H1 (cell line): ENCODE measurements around the gene BROX. TPM values are rescaled to one million over a fixed set of nuclear protein-coding genes. Genes with fewer than 3 reads are reported as not detected.

Experiments used
- CTCF ChIA-PET: fragments of 300-600 bp; sonication (Branson Sonifier 250); formaldehyde crosslinking; loops from one replicate; lab custom pipeline; 2021; ENCODE audit not compliant: partially characterized antibody; lab: Charles Lee
- POLR2A ChIA-PET: fragments of 300-600 bp; sonication (Branson Sonifier 250); formaldehyde crosslinking; loops from one replicate; lab custom pipeline; 2021; ENCODE audit warnings: inconsistent platforms; ENCODE audit not compliant: partially characterized antibody; lab: Charles Lee
- DNase-seq, 2 experiments: peaks; one replicate each; pipeline versions ENCODE4 v3.0.0 to v3.0.0-alpha.2; 2010 to 2022; ENCODE audit warnings: low spot score in 2 of 2, low read depth in 1 of 2, mixed read lengths in 1 of 2
- FAIRE-seq: peaks from 2 replicates; lab custom pipeline; 2011; peaks lifted over from hg19 to GRCh38; lab: Jason Lieb, UNC
- H2AFZ ChIP-seq: 2 replicates; pipeline ENCODE4 v1.8.1; 2012; ENCODE audit warnings: low read length, inconsistent platforms
- H2AK5ac ChIP-seq: 2 replicates; pipeline ENCODE4 v1.6.1; 2013; ENCODE audit warnings: low read depth, low read length
- H2BK120ac ChIP-seq: replicated peaks from 2 replicates; pipeline ENCODE3; 2013; ENCODE audit warnings: low read depth, low read length, inconsistent platforms
- H2BK12ac ChIP-seq: 2 replicates; pipeline ENCODE4 v1.6.1; 2013; ENCODE audit warnings: low read depth, low read length
- H2BK15ac ChIP-seq: 2 replicates; pipeline ENCODE4 v1.6.1; 2013; ENCODE audit warnings: low read length
- H2BK20ac ChIP-seq: 2 replicates; pipeline ENCODE4 v1.6.1; 2013; ENCODE audit warnings: low read length
- H2BK5ac ChIP-seq: 2 replicates; pipeline ENCODE4 v1.6.1; 2013; ENCODE audit warnings: low read depth, low read length
- H3K14ac ChIP-seq: 2 replicates; pipeline ENCODE4 v1.6.1; 2013; ENCODE audit warnings: inconsistent platforms; ENCODE audit not compliant: insufficient read length
- H3K18ac ChIP-seq: 2 replicates; pipeline ENCODE4 v1.6.1; 2013; ENCODE audit warnings: low read length; ENCODE audit errors: extremely low read depth
- H3K23ac ChIP-seq: 2 replicates; pipeline ENCODE4 v1.6.1; 2013; ENCODE audit warnings: inconsistent platforms; ENCODE audit not compliant: insufficient read length
- H3K23me2 ChIP-seq: 2 replicates; pipeline ENCODE4 v1.6.1; 2013; ENCODE audit warnings: low read depth, low read length
- H3K27ac ChIP-seq: 2 replicates; pipeline ENCODE4 v1.6.1; 2011; ENCODE audit warnings: low read depth, low read length, inconsistent platforms
- H3K27me3 ChIP-seq, 4 experiments: replicated peaks in 1 of 4; 1 replicate in 1 of 4; 2 replicates in 3 of 4; pipeline versions ENCODE4 v1.6.1 to v1.8.1; 2011 to 2013; ENCODE audit warnings: low read length in 3 of 4, mild to moderate bottlenecking in 3 of 4, inconsistent platforms in 2 of 4, mixed read lengths in 2 of 4, moderate library complexity in 1 of 4; ENCODE audit not compliant: control insufficient read depth in 3 of 4, insufficient read depth in 3 of 4; ENCODE audit errors: extremely low read depth in 1 of 4
- H3K36me3 ChIP-seq, 4 experiments: 2 replicates each; pipeline versions ENCODE4 v1.6.1 to v1.8.1; 2011 to 2013; ENCODE audit warnings: mild to moderate bottlenecking in 4 of 4, low read length in 3 of 4, moderate library complexity in 2 of 4, control low read depth in 1 of 4, inconsistent platforms in 1 of 4; ENCODE audit not compliant: insufficient read depth in 4 of 4, control insufficient read depth in 2 of 4
- H3K4ac ChIP-seq: replicated peaks from 2 replicates; pipeline ENCODE3; 2013; ENCODE audit warnings: low read length, low read depth, mixed read lengths, inconsistent platforms; ENCODE audit not compliant: insufficient read length
- H3K4me1 ChIP-seq, 4 experiments: replicated peaks in 1 of 4; 1 replicate in 1 of 4; 2 replicates in 3 of 4; pipeline versions ENCODE4 v1.6.1 to v1.8.1; 2011 to 2013; ENCODE audit warnings: low read length in 3 of 4, inconsistent platforms in 2 of 4, mixed read lengths in 1 of 4; ENCODE audit not compliant: insufficient read depth in 4 of 4, control insufficient read depth in 3 of 4
- H3K4me2 ChIP-seq, 2 experiments: 2 replicates each; pipeline versions ENCODE4 v1.6.1 to v1.8.1; 2011 to 2013; ENCODE audit warnings: low read depth in 2 of 2, low read length in 2 of 2, control low read depth in 1 of 2, inconsistent platforms in 1 of 2, mild to moderate bottlenecking in 1 of 2; ENCODE audit not compliant: insufficient read depth in 1 of 2
- H3K4me3 ChIP-seq, 4 experiments: fragments of 200-600, 300-600 bp in 1 of 4; sonication (generic), shearing (Covaris generic), sonication (Bioruptor Twin) in 1 of 4; 2 replicates each; pipeline versions ENCODE4 v1.5.1 to v1.8.1; 2011 to 2016; ENCODE audit warnings: low read length in 4 of 4, low read depth in 3 of 4, control low read depth in 2 of 4, inconsistent platforms in 2 of 4, mild to moderate bottlenecking in 2 of 4, mixed read lengths in 1 of 4, moderate library complexity in 1 of 4; ENCODE audit not compliant: insufficient read depth in 2 of 4; ENCODE audit errors: extremely low read depth in 1 of 4
- H3K56ac ChIP-seq: replicated peaks from 2 replicates; pipeline ENCODE3; 2013; ENCODE audit warnings: low read depth, mild to moderate bottlenecking, mixed read lengths, low read length, inconsistent platforms; ENCODE audit not compliant: insufficient read length
- H3K79me1 ChIP-seq: 2 replicates; pipeline ENCODE4 v1.6.1; 2013; ENCODE audit warnings: low read depth, low read length, control low read depth
- H3K79me2 ChIP-seq, 2 experiments: 2 replicates each; pipeline versions ENCODE4 v1.6.1 to v1.8.1; 2012 to 2013; ENCODE audit warnings: low read length in 2 of 2, mild to moderate bottlenecking in 2 of 2, inconsistent platforms in 1 of 2; ENCODE audit not compliant: insufficient read depth in 2 of 2, control insufficient read depth in 1 of 2
- H3K9ac ChIP-seq, 4 experiments: replicated peaks in 1 of 4; 1 replicate in 1 of 4; 2 replicates in 3 of 4; pipeline versions ENCODE4 v1.6.1 to v1.8.1; 2011 to 2013; ENCODE audit warnings: low read depth in 3 of 4, low read length in 3 of 4, control low read depth in 2 of 4, mild to moderate bottlenecking in 2 of 4, moderate library complexity in 2 of 4, inconsistent platforms in 1 of 4; ENCODE audit errors: extremely low read depth in 1 of 4
- H3K9me3 ChIP-seq, 2 experiments: 2 replicates each; pipeline versions ENCODE4 v1.6.1 to v1.8.1; 2012 to 2013; ENCODE audit warnings: mild to moderate bottlenecking in 2 of 2, moderate library complexity in 2 of 2, control low read depth in 1 of 2, inconsistent platforms in 1 of 2, low read depth in 1 of 2, low read length in 1 of 2, mixed read lengths in 1 of 2; ENCODE audit not compliant: insufficient read depth in 2 of 2
- H4K20me1 ChIP-seq, 2 experiments: replicated peaks in 1 of 2; 2 replicates each; pipeline versions ENCODE3 to v1.8.1; 2011 to 2013; ENCODE audit warnings: inconsistent platforms in 2 of 2, low read length in 2 of 2, mild to moderate bottlenecking in 1 of 2; ENCODE audit not compliant: insufficient read depth in 2 of 2, control insufficient read depth in 1 of 2
- H4K5ac ChIP-seq: 2 replicates; pipeline ENCODE4 v1.6.1; 2013; ENCODE audit warnings: low read length, low read depth, mixed read lengths, inconsistent platforms; ENCODE audit not compliant: insufficient read length
- H4K8ac ChIP-seq: 2 replicates; pipeline ENCODE4 v1.8.0; 2013; ENCODE audit warnings: mild to moderate bottlenecking, moderate library complexity, low read length, inconsistent platforms; ENCODE audit not compliant: insufficient read depth; ENCODE audit errors: extremely low read depth
- H4K91ac ChIP-seq: replicated peaks from 2 replicates; pipeline ENCODE3; 2013; ENCODE audit warnings: low read length, mixed read lengths, inconsistent platforms; ENCODE audit not compliant: insufficient read length
- GTF2F1 ChIP-seq: IDR thresholded peaks from 2 replicates; pipeline ENCODE4 v1.6.1; 2012; ENCODE audit warnings: low read depth, low read length, improper control_type of control experiment, borderline replicate concordance
- MAX ChIP-seq: IDR thresholded peaks from 2 replicates; pipeline ENCODE4 v1.6.1; 2012; ENCODE audit warnings: inconsistent platforms
- POLR2A ChIP-seq, 2 experiments: IDR thresholded peaks; 1 replicate in 1 of 2; 2 replicates in 1 of 2; pipeline ENCODE4 v1.6.1; 2011; ENCODE audit warnings: low read depth in 2 of 2, low read length in 2 of 2, mild to moderate bottlenecking in 2 of 2; ENCODE audit errors: control extremely low read depth in 1 of 2
- RXRA ChIP-seq: IDR thresholded peaks from 2 replicates; pipeline ENCODE4 v1.6.1; 2011; ENCODE audit warnings: low read depth, mild to moderate bottlenecking, low read length, moderate library complexity; ENCODE audit not compliant: insufficient read depth
- SIRT6 ChIP-seq: IDR thresholded peaks from one replicate; pipeline ENCODE4 v1.7.1; 2012; ENCODE audit warnings: low read length, inconsistent platforms
- SUZ12 ChIP-seq: fragments of 200-600 bp; sonication (generic); IDR thresholded peaks from 2 replicates; pipeline ENCODE4 v1.6.1; 2012; ENCODE audit warnings: mild to moderate bottlenecking, inconsistent platforms, low read length, moderate library complexity, mixed read lengths
- WGBS, 2 experiments: shearing (Covaris generic) in 1 of 2; methylation state at CpG; one replicate each; pipeline versions ENCODE4 v1.1.6 to v1.1.7; 2013 to 2015; ENCODE audit warnings: low lambda C conversion rate in 2 of 2, mixed read lengths in 2 of 2, inconsistent platforms in 1 of 2, low coverage in 1 of 2, missing lambda C conversion rate in 1 of 2; ENCODE audit not compliant: insufficient replicate concordance in 2 of 2, insufficient coverage in 1 of 2, insufficient read length in 1 of 2; ENCODE audit errors: extremely low coverage in 1 of 2, missing lambda C conversion rate in 1 of 2; 5-methylcytosine and 5-hydroxymethylcytosine counted together
- polyA plus RNA-seq, 7 experiments: library from polyadenylated mRNA; depleted of rRNA in 3 of 7; stranded (reverse) in 5 of 7; unstranded in 2 of 7; fragments of >200 nt in 5 of 7; fragments of 200-250 nt in 2 of 7; gene quantifications; 1 replicate in 5 of 7; 2 replicates in 1 of 7; 4 replicates in 1 of 7; pipeline versions ENCODE4 v1.2.1 to v1.2.3, GENCODE V29; 2011 to 2013; ENCODE audit warnings: missing spikeins in 2 of 7, mixed read lengths in 2 of 7
- total RNA-seq: library from RNA; stranded (reverse); fragmentation: NEBNext Ultra II Directional; extraction: Animal tissue kit (Norgen Biotek cat#: 25700); gene quantifications from 2 replicates; pipeline ENCODE4 v1.2.1, GENCODE V29; 2021
- TF ChIP-seq, protein P1 (sequence below): IDR thresholded peaks from 2 replicates; pipeline ENCODE4 v1.6.1; 2011; ENCODE audit warnings: low read length, improper control_type of control experiment

The BROX gene
- total and polyA plus RNA-seq, 2 of the 8 experiments (the other 6 are each of a cell fraction or from before 2014, with no cell fraction given), result 3.8 to 26.7 TPM

GRCh38 chr1:222754366-222755139 is 42.2 kb downstream of the BROX start:
- FAIRE-seq, result no peak
- H3K56ac ChIP-seq, result no peak overlapping the region
- H3K4me3 ChIP-seq, result no peak overlapping the region
- no peak overlapping the region for H2AK5ac ChIP-seq
- no peak overlapping the region for H3K27ac ChIP-seq
- no peak overlapping the region for H4K91ac ChIP-seq
- no peaks in the 10 kb centered on the region for H3K4me1 ChIP-seq
- no peak overlapping the region for H2BK5ac ChIP-seq
- DNase-seq, result no peak
- no peaks in the 10 kb centered on the region for H3K36me3 ChIP-seq
- H3K27me3 ChIP-seq, result no peaks in the 10 kb centered on the region
- no peak overlapping the region for H3K23ac ChIP-seq
- no peaks in the 10 kb centered on the region for H4K20me1 ChIP-seq
- H2BK12ac ChIP-seq, result no peak overlapping the region
- no peak overlapping the region for H3K18ac ChIP-seq
- no peak overlapping the region for H4K5ac ChIP-seq
- H3K14ac ChIP-seq, result no peak overlapping the region
- no peak overlapping the region for H2BK120ac ChIP-seq
- no peak overlapping the region for H3K9ac ChIP-seq
- H3K79me2 ChIP-seq, result no peaks in the 10 kb centered on the region
- no peak overlapping the region for H2AFZ ChIP-seq
- no peaks in the 10 kb centered on the region for H3K9me3 ChIP-seq
- no peaks in the 10 kb centered on the region for H3K23me2 ChIP-seq
- no peak overlapping the region for H2BK15ac ChIP-seq
- no peak overlapping the region for H3K4ac ChIP-seq
- no peak overlapping the region for H4K8ac ChIP-seq
- no peak overlapping the region for H3K4me2 ChIP-seq
- H2BK20ac ChIP-seq, result no peak overlapping the region
- H3K79me1 ChIP-seq, result no peaks in the 10 kb centered on the region
- CTCF ChIA-PET, result interaction anchor here (1.1 to 1.8 kb wide), 7 partner anchors 15 to 370 kb away, joined by 3 to 4 read pairs (median 3); partner anchors contain the start of gene FAM177B
- WGBS, 2 experiments, result 91% methylated on average over 9 of the region's 10 CpGs; no CpG with 5 or more reads in 1 of the 2 experiments
- POLR2A ChIA-PET, result no interaction called here
- TF ChIP-seq POLR2A (IDR thresholded peaks at IDR 0.05; ENCODE audit: control extremely low read depth in 1 of 2, low read depth in 2 of 2, low read length in 2 of 2) (no peak), GTF2F1 (no peak), RXRA (no peak), MAX (no peak), SIRT6 (no peak), SUZ12 (no peak)
- TF ChIP-seq, protein P1, sequence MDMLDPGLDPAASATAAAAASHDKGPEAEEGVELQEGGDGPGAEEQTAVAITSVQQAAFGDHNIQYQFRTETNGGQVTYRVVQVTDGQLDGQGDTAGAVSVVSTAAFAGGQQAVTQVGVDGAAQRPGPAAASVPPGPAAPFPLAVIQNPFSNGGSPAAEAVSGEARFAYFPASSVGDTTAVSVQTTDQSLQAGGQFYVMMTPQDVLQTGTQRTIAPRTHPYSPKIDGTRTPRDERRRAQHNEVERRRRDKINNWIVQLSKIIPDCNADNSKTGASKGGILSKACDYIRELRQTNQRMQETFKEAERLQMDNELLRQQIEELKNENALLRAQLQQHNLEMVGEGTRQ, result no peak
